NK-92 (cell line): Measurements from ENCODE around the gene IFITM5.
"Not testable (repeated sequence)": the region's sequence is repeated elsewhere in the genome, so short reads cannot be mapped to it uniquely, and the experiment has no call there.

Experiments
- DNase-seq: peaks from one replicate; lab custom pipeline; 2025; ENCODE audit not compliant: unreplicated experiment; lab: John Stamatoyannopoulos, UW

The IFITM5 gene

GRCh38 chr11:328516-329100, 29.3 kb upstream of the IFITM5 start:
- not testable (repeated sequence) for DNase-seq

DNA sequence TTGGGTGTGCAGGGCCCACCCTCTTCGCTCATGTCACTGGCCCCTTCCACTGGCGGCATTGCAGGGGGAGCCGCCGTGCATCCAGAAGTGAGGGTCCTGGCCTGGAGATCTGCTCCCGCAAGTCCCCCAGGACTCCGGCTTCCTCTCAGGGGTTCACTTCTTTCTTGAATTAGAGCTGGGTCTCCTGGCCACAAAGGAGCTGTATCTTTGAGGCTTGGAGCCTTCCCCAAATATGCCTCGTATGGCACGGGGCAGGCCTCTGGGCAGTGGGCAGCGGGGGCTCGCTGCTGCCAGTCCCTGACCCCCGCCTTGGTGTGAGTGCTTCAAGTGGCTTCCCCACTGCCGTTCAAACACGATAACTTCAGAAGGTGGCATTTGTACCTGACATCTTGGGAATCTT, 28.7 kb upstream of the IFITM5 start:
- no peak for DNase-seq

GRCh38 chr11:327581-327923, 28.2 kb upstream of the IFITM5 start:
- no peak for DNase-seq

DNA sequence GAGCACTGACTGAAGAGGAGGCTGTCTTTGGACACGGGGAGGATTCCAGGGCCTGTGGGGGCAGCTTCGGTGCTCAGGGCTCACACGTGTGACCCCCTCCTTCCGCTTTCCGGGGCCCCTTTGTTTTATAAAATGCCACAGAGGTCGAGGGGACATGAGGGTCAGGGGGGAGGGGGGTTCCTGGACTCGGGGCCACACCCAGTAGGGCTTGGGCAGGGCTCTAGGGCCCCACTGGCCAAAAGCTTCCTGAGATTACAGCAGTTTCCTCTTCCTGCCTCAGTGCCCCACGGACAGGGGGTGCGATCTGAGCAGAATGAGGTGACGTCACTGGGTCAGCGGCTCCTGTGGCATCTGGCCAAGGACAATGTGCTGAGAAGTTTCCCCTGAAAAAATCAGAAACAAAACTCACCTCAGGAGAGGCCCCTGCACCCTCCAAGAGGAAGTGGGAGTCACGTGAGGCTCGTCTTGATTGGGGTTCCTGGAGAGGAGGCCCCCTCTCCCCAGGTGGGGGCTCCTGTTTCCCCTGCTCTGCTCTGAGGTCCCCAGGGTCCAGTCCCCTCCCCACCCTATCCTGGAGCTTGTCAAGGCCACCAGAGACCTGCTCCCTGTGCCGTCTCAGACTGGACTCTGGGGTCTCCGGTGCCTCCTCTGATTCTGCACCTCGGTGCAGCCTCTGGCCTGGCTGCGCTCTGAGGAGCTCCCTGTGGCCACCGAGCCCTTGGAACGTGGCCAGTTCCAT, 27.7 kb upstream of the IFITM5 start:
- DNase-seq: no peak

- no peak for DNase-seq
Observed at GRCh38 chr11:326592-326841, 27.2 kb upstream of the IFITM5 start.

GRCh38 chr11:325796-326591, 26.7 kb upstream of the IFITM5 start:
- DNase-seq: no peak

GRCh38 chr11:324593-325517, 25.5 kb upstream of the IFITM5 start:
- DNase-seq: not testable (repeated sequence)

- DNase-seq: no peak
Observed at GRCh38 chr11:324156-324555, 24.8 kb upstream of the IFITM5 start.

- DNase-seq: not testable (repeated sequence)
Observed at GRCh38 chr11:319888-320273, 20.6 kb upstream of the IFITM5 start.

DNA sequence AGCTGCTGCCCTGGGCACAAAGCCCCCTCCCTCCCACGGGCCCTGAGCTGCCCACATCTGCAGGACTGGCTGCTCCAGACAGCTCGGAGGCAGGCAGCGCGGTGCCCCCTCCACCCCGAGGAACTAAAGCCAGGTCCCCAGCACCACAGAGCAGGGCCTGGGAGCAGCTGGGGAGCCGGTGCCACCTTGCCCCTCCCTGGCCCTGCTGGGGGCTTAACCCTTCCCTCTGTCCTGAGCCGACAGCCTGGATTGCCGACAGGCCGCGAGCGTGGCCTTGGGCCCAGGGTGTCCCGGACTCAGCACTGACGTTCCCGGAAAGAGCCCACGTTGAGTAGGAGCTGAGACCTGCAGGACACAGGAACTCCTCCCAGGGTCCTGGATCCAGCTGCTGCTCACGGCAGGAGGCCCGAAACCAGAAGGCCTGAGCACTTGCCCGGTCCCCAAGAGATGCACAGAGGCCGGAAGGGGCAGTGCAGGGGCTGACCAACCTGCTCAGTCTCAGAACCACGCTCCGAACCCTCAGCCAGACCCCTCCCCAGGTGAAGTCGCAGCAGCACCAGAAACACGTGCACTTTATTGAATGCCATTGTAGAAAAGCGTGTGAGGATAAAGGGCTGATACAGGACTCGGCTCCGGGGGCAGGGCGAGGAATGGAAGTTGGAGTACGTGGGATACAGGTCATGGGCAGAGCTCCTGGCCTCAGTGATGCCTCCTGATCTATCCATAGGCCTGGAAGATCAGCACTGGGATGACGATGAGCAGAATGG, 20.0 kb upstream of the IFITM5 start:
- DNase-seq: not testable (repeated sequence)

- not testable (repeated sequence) for DNase-seq
Observed at GRCh38 chr11:318405-319120, 19.2 kb upstream of the IFITM5 start.

DNA sequence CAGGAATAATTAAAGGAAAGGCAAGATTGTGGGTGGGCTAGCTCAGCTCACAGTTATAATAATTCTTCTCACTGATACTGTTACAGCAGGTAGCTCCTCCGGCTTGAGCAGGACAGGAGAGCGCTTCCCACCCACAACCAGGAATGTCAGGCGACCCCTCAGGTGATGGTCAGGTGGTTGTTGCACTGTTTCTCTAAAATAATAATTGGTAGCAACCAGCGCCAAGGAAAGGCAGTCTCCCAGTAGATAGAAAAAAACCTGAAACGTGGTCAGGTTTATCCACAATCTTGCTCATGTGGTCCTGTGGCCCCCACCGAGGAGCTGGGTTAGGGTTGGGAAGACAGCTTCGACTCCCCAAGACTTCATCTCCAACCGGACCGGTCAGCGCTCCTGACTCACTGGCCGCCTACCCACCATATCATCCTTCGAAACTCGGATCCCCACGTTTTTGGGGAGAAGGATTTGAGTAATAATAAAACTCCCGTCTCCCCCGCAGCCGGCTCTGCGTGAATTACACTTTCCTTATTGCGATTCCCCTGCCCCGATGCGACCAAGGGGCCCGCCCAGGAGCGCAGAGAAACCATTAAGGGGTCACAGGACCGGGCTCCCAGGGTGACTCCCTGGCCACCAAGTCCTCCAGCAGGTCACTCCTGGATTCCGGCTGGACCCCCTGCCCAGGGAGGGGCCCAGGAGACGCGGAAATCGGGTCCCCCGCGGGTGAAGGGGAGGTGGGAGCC, 18.5 kb upstream of the IFITM5 start:
- DNase-seq: not testable (repeated sequence)

- no peak for DNase-seq
Observed at GRCh38 chr11:316891-317301, 17.6 kb upstream of the IFITM5 start.

- no peak for DNase-seq
Observed at GRCh38 chr11:316031-316701, 16.8 kb upstream of the IFITM5 start.

- no peak for DNase-seq
Observed at GRCh38 chr11:315516-315994, 16.2 kb upstream of the IFITM5 start.

DNA sequence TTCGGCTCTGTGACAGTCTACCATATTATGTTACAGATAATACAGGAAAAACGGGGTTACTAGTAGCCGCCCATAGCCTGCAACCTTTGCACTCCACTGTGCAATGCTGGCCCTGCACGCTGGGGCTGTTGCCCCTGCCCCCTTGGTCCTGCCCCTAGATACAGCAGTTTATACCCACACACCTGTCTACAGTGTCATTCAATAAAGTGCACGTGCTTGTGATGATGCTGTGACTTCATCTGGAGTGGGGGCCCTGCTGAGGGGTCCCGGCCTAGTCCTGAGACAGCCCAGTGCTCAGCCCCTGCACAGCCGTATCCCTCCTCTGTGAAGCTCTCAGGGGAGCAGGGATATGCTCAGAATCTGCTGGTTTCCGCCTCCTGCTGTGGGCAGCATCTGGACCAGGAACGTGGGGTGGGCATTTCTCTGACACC, 15.7 kb upstream of the IFITM5 start:
- no peak for DNase-seq

GRCh38 chr11:314554-314875, 15.2 kb upstream of the IFITM5 start:
- not testable (repeated sequence) for DNase-seq

- no peak for DNase-seq
Observed at GRCh38 chr11:313787-314553, 14.6 kb upstream of the IFITM5 start, which contains the start of gene IFITM1. Gene IFITM1, plus strand, starts transcription at chr11:314040. Its CDS starts 131 bp downstream, at chr11:314171.
